OCI-M2 (cell line): ENCODE measurements around the gene POLR1A.

ENCODE experiments used
- DNase-seq: peaks from one replicate; lab custom pipeline; 2025; ENCODE audit not compliant: unreplicated experiment; lab: John Stamatoyannopoulos, UW

POLR1A gene

GRCh38 chr2:86097114-86097896, 8.4 kb downstream of the POLR1A start:
- no peak for DNase-seq

- DNase-seq = no peak
Measured at GRCh38 chr2:86094229-86094628, 11.5 kb downstream of the POLR1A start.

DNA sequence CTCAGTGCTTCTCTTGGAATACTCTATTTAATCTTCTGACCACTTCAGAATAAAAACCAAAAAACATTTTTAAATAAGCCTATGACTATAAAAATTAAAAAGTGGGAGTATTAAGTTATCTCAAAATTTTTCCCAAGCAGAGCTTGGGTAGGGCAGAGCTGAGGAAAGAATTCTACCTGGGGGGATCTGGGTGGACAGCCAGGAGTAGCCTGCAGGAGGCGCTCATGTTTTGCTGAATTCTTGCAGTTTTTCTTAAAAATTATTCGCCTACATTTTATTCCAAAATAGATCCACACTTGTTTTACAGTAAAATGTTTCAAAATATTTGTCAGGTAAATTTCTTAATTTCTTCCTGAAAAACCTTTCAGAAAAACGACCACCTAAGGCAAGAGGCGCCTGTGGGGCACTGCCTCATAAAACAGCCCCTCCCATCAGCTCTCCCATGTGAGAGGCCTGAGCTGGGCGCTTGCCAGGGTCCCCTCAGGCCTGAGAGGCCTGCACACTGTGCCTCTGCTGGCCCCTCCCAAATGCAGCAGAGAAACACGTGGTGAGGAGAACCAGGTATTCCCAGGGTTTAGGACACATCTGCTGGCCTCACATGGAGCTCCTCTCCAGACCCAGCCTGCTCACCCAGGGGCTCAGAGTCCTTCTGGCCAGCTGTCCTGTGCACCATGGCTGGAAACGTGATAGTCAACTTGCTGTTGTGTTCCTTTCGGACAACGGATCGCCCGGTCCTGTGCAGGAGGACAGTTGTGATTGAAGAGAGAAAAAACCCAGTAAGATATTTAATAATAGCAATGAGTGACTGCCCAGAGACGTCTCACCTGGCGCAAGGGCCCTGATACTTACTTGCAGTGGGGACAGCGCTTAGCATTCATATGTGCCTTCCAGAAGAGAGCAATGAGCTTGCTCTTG, 17.5 kb downstream of the POLR1A start:
- no peak for DNase-seq

DNA sequence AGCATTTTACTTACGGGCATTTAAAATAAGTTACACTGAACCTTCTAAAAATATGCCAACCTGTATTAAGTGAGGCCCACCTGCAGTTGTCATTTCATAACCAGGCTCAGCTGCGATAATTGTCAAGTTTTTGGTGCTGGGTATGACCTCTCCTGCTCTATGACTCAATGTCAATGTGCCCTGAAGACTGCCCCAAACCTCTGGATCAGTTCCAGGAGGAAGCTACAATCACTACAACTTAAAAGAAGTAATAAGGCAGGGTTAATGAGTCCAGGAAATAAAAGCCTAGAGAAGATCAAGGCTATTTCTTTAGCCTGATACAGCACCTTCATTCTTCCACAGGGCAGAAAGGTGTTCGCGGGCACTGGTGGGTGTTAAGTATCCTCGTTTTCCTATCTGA, 22.9 kb downstream of the POLR1A start:
- no peak for DNase-seq

DNA sequence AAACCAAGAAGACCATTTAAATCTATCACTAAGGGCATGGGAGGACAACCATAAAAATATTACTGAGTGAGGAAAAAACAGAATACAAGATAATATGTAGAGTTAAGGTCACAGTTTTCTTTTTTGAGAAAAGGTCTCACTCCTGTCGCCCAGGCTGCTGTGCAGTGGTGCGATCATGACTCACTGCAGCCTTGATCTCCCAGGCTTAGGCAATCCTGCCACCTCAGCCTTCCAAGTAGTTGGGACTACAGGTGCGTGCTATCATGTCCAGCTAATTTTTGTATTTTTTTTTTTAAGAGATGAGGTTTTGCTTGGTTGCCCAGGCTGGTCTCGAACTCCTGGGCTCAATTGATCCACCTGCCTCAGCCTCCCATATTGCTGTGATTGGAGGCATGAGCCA, 24.0 kb downstream of the POLR1A start:
- DNase-seq = no peak

GRCh38 chr2:86079981-86080911, 25.4 kb downstream of the POLR1A start:
- no peak for DNase-seq

DNA sequence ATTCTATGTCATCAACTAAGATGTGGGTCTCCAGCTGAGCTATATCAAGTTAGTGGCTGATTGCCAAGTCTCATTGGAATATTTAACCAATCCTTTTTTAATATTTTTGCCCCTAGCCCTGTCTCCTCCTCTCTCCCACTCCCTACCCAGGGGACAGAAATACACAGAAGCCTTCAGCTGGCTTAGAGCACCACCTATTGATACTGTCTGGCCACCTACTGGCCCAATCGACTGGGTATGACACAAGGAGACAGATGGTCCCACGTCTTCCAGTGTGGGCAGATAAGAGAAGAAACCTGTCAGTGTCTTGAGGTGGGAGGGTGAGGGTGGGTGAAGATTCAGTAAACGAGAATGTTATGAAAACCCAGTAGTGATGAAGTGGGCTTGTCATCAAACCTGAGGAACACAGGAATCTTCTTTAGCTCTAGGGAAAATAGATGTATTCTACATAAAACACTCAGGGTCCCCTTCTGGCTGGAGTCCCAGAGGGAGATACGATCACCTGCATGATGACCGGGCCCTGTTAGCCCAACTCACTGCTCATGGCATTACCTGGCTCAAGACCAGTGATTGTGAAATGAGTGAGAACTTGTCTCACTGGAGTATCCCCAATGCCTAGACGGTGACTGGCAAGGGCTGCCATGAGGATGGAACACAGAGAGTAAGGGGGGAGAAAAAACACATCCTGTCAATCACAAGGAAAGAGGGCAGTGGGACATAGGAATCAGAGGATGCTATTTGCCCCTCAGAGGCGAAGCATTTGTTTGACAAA, 26.7 kb downstream of the POLR1A start:
- no peak for DNase-seq

DNA sequence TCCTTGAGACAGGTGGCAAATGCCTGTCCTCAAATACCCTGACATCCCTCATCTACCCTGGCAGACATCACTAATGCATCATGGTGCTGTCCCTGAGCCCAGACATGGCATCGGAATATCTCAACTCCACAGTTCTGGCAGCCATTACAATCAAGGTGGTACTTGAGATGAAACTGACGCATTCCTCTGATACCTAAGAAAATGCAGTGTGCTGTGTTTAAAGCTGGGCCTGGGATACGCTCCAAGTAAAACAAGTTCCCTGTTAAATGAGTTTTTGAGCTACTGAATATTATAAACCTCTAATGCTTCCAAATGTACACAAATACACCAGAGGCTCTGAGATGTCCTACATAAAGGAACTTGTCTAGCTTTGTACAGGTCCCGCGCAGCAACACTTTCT, 29.8 kb downstream of the POLR1A start:
- no peak for DNase-seq

GRCh38 chr2:86074811-86075210, 30.9 kb downstream of the POLR1A start:
- no peak for DNase-seq

- no peak for DNase-seq
Measured at GRCh38 chr2:86074256-86074655, 31.4 kb downstream of the POLR1A start.

DNA sequence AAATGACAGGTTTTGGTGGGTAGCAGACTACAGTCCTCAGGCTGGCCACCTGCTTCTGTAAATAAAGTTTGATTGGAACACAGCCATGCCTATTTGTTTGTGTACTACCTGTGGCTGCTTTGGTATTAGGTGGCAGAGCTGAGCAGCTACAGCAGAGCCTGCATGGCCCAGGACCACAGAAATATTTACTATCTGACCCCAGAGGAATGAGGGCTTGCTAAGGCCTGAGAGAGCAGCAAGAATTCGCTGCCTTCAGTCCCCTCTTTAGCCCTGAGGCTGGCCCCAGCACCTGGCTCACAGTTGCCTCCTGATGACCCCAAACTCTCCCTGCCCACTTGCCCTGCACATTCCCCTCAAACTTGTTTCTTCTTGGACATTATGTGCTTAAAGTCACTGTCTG, 32.5 kb downstream of the POLR1A start:
- no peak for DNase-seq

DNA sequence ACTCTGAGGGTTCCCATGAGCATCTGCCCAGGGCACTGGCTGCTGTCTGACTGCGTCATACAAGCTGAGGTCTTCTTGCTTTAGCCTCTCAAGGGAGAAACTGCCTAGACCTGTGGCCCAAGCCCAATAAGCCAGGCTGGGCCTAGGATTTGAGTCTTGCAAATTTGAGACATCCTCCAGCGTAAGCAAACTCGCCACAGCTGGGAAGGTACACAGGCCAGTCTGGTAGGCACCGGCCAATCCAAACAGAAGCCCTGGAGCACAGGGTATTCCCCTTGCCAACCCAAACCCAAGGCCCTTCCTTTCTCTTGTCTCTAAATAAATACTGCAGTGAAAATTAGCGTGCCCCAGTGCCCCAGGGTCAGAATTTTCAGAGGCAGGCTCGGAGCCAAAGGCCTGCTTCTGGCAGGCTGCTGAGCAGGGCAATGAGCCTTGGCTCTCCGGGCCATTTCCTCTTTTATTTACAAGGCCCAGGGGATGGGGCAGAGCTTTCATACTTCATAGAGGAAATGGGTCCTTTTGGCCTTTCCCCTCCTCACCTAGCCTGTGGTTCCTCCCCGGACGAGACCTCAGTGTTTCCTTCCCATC, 33.3 kb downstream of the POLR1A start:
- DNase-seq = no peak

GRCh38 chr2:86070868-86071267, 34.8 kb downstream of the POLR1A start:
- DNase-seq = no peak

GRCh38 chr2:86069783-86070339, 35.8 kb downstream of the POLR1A start:
- no peak for DNase-seq

GRCh38 chr2:86069091-86069685, 36.5 kb downstream of the POLR1A start:
- DNase-seq = no peak

GRCh38 chr2:86068648-86069047, 37.0 kb downstream of the POLR1A start:
- DNase-seq = no peak

GRCh38 chr2:86068136-86068588, 37.5 kb downstream of the POLR1A start:
- no peak for DNase-seq

DNA sequence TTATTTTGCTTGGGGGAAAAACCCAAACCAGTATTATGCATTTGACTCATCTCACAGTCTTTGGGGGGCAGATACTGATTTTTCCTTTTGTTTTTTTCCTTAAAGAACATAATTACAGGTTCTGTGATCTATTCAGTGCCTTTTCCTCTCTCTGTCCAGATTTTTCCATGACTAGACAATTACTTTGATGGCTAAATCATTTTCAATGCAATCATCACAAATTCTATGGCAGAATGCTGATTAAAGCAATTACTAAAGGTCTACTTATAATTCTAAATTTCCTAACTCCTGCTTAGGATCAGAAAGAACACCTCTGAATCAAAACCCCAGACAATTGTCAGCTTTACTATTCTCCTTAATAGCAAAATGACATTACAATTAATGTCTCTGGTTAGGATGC, 38.8 kb downstream of the POLR1A start:
- no peak for DNase-seq

DNA sequence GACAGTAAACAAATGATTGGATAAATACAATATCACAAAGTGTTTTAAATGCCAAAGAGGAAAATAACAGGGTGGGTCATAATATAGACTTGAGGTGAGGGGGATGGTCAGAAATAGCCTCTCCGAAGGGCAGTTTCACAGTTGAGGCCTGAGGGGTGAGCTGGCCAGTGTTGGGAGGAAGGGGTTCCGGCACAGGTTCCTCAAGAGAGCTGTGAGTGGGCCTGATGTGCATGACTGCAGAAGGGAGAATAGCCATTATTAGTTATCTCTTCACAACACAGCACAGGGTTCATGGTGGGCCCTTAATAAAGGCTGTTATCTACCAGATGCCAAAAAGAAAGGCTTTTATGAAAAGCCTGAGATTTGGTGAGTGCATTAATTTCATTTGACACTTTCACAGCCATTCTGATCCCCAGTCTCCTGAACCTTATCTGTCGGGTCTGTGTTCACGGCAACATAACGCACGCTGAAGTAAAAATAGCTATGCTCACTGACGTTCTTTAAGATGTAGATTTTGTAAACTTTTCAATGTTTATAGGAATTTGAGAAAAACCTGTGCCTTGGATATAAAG, 39.6 kb downstream of the POLR1A start:
- no peak for DNase-seq
